NCI-H446 (cell line): Measurements from ENCODE around the gene SNX18.

ENCODE experiments used
- DNase-seq, 2 experiments: peaks; one replicate each; lab custom pipeline; 2025; lab: John Stamatoyannopoulos, UW

Gene SNX18

GRCh38 chr5:54541823-54542783 is 24.5 kb downstream of the SNX18 start:
- no peak for DNase-seq

- no peak for DNase-seq
These were observed 26.5 kb downstream of the SNX18 start for GRCh38 chr5:54544044-54544443.

GRCh38 chr5:54545796-54546195 is 28.2 kb downstream of the SNX18 start:
- no peak for DNase-seq

GRCh38 chr5:54547711-54548250 is 30.2 kb downstream of the SNX18 start:
- peak in 1 of 2 experiments; percentile 66 for DNase-seq

- DNase-seq = no peak
These were observed 31.0 kb downstream of the SNX18 start for GRCh38 chr5:54548565-54548964.

GRCh38 chr5:54551292-54551691 is 33.7 kb downstream of the SNX18 start:
- no peak for DNase-seq

- DNase-seq = no peak
These were observed 34.4 kb downstream of the SNX18 start for GRCh38 chr5:54551926-54552325.

GRCh38 chr5:54552446-54552845 is 34.9 kb downstream of the SNX18 start:
- no peak for DNase-seq

- DNase-seq = peak in 1 of 2 experiments; percentile 51
These were observed 36.2 kb downstream of the SNX18 start for GRCh38 chr5:54553659-54554207.

GRCh38 chr5:54556141-54556540 is 38.6 kb downstream of the SNX18 start:
- DNase-seq = no peak

GRCh38 chr5:54558362-54558761 is 40.8 kb downstream of the SNX18 start:
- DNase-seq = no peak

GRCh38 chr5:54561651-54562050 is 44.1 kb downstream of the SNX18 start:
- no peak for DNase-seq

- no peak for DNase-seq
These were observed 45.7 kb downstream of the SNX18 start for GRCh38 chr5:54563083-54563761.

GRCh38 chr5:54567996-54568395 is 50.4 kb downstream of the SNX18 start:
- no peak for DNase-seq

- DNase-seq = no peak
These were observed 53.4 kb downstream of the SNX18 start for GRCh38 chr5:54570916-54571315.

GRCh38 chr5:54571462-54571861 is 53.9 kb downstream of the SNX18 start:
- DNase-seq = no peak

- DNase-seq = no peak
These were observed 56.4 kb downstream of the SNX18 start for GRCh38 chr5:54573812-54574489.

- DNase-seq = no peak
These were observed 60.0 kb downstream of the SNX18 start for GRCh38 chr5:54577528-54577927.

- DNase-seq = no peak
These were observed 60.5 kb downstream of the SNX18 start for GRCh38 chr5:54577937-54578653.

GRCh38 chr5:54579591-54580295 is 62.2 kb downstream of the SNX18 start:
- no peak for DNase-seq
